Raji (cell line): Measurements from ENCODE around the gene OBSCN.

Experiments
- POLR2A ChIP-seq: IDR thresholded peaks from 2 replicates; pipeline ENCODE4 v1.6.1; 2011; ENCODE audit warnings: low read depth, low read length, control low read depth; ENCODE audit not compliant: insufficient read depth

OBSCN gene

GRCh38 chr1:228417061-228417460, 209.2 kb downstream of the OBSCN start:
- TF ChIP-seq POLR2A, result no peak

GRCh38 chr1:228417483-228418203, 209.8 kb downstream of the OBSCN start:
- no peak for TF ChIP-seq POLR2A

- no peak for TF ChIP-seq POLR2A
Measured at GRCh38 chr1:228420968-228421826, 213.4 kb downstream of the OBSCN start.

- no peak for TF ChIP-seq POLR2A
Measured at GRCh38 chr1:228423404-228424053, 215.7 kb downstream of the OBSCN start.

GRCh38 chr1:228424685-228425660, 217.1 kb downstream of the OBSCN start:
- TF ChIP-seq POLR2A, result no peak

GRCh38 chr1:228426518-228427175, 218.8 kb downstream of the OBSCN start:
- TF ChIP-seq POLR2A, result no peak

GRCh38 chr1:228428412-228428811, 220.6 kb downstream of the OBSCN start:
- TF ChIP-seq POLR2A, result no peak
